ENCODE results near the gene SARM1. TPM values are rescaled to one million over a fixed set of nuclear protein-coding genes. Genes with fewer than 3 reads are reported as not detected.

Gene SARM1
- total RNA-seq, 2 donors from 2014 or later = 6.2 to 7.7 TPM

DNA sequence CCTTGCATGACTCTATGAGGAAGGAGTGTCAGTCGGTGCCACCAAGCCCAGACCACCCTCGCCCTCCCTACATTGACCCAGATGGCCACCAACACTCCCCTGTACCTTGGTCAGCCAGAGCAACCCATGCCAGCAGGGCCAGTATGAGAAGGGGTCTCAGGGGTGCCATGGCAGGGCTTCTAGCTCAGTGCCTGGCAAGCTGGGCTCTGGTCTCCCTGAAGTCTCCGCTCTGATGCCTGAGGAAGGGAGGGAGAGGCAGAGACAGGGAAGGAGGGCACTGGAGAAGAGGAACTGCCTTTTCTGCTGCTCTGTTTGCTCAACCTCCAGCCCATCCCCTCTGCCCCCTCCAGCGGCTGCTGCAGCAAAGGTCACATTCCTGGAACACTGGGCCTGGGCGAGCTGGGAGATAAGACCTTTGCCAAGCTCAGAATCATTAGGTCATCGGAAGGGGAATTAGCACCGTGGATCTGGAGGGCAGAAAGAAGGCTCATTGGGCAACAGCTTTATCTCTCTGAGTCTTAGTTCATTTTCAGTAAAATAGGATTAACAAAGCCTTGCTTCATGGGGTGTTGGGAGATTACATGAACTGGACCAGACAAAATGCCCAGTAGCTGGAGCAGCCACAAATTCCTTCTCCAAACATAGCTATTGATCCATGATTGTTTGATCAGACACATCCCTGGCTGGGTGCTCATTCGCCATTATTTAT is 1.3 kb upstream of the SARM1 start, which contains the start of gene VTN:
VTN (minus strand) TSS at position 273 of the 709 bp plus-strand sequence; CDS start at position 169, 104 bp downstream.
- H3K4me1 ChIP-seq = peaks cover 0 to 37% of the 10 kb centered on the region in 2 donors
- H3K4me3 ChIP-seq = peak within 1 kb of the TSS; percentile 49 to 65
- no peaks in the 10 kb centered on the region for H3K27me3 ChIP-seq
- peak within 1 kb of the TSS; percentile 57 to 69 for H3K27ac ChIP-seq
- peak; percentile 83 for DNase-seq (ENCODE audit: low spot score)
- no peaks in the 10 kb centered on the region for H3K36me3 ChIP-seq
- TF ChIP-seq, protein P1, sequence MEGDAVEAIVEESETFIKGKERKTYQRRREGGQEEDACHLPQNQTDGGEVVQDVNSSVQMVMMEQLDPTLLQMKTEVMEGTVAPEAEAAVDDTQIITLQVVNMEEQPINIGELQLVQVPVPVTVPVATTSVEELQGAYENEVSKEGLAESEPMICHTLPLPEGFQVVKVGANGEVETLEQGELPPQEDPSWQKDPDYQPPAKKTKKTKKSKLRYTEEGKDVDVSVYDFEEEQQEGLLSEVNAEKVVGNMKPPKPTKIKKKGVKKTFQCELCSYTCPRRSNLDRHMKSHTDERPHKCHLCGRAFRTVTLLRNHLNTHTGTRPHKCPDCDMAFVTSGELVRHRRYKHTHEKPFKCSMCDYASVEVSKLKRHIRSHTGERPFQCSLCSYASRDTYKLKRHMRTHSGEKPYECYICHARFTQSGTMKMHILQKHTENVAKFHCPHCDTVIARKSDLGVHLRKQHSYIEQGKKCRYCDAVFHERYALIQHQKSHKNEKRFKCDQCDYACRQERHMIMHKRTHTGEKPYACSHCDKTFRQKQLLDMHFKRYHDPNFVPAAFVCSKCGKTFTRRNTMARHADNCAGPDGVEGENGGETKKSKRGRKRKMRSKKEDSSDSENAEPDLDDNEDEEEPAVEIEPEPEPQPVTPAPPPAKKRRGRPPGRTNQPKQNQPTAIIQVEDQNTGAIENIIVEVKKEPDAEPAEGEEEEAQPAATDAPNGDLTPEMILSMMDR (IDR thresholded peaks at IDR 0.05) = no peak
- H3K9me3 ChIP-seq = no peaks in the 10 kb centered on the region

DNA sequence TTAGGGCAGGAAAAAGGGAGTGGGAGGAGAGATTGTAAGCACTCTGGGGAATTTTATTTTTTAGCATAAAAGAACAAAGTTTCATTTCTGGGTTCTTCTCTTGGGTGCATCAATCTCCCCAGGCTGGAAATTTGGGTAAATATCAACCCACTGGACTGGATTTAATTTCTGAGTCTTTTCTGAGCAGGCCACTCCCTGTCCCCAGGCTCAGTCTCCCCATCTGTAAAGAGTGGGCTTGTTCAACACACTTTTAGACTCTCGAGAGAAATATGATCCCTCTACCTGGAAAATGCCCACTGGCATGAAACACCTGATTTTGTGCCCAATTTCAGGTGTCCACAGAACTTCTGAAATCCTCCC is 770 bp upstream of the SARM1 start:
- Histone ChIP-seq H3K27me3 (no peaks in the 10 kb centered on the region), H3K36me3 (no peaks in the 10 kb centered on the region), H3K27ac (peak overlapping the region; percentile 57 to 69), H3K4me3 (no peak overlapping the region), H3K9me3 (no peaks in the 10 kb centered on the region), H3K4me1 (peaks cover 0 to 37% of the 10 kb centered on the region in 2 donors)
- TF ChIP-seq, protein P1 (IDR thresholded peaks at IDR 0.05) = no peak
- DNase-seq (ENCODE audit: low spot score) = no peak

DNA sequence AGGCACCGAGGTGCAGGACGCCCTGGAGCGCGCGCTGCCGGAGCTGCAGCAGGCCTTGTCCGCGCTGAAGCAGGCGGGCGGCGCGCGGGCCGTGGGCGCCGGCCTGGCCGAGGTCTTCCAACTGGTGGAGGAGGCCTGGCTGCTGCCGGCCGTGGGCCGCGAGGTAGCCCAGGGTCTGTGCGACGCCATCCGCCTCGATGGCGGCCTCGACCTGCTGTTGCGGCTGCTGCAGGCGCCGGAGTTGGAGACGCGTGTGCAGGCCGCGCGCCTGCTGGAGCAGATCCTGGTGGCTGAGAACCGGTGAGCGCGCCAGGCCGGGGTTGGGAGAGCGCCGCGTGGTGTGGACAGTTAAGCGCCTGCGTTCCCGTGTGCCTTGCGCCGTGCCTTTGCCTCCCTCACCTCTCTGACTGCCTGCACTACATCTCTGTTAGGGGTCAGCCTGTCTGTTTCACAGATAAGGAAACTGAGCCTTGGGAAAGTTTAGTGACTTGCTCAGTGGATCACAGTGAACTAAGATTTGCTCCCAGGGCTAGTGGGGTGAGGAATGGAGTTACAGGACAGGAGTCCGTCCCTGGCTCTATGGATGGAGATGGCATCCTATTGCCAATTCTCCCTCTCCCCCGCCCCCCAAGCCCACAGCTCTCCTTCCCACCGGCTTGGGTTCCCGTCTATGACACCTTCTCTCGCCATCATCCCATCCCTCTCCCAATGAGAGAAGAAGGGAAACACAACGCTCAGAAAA is 880 bp downstream of the SARM1 start:
- Histone ChIP-seq H3K4me1 (peaks cover 0 to 37% of the 10 kb centered on the region in 2 donors), H3K9me3 (no peaks in the 10 kb centered on the region), H3K27ac (peak overlapping the region; percentile 57 to 69), H3K27me3 (no peaks in the 10 kb centered on the region), H3K4me3 (peak overlapping the region; percentile 49 to 65), H3K36me3 (no peaks in the 10 kb centered on the region)
- DNase-seq (ENCODE audit: low spot score) = no peak
- TF ChIP-seq, protein P1 (IDR thresholded peaks at IDR 0.05) = no peak

DNA sequence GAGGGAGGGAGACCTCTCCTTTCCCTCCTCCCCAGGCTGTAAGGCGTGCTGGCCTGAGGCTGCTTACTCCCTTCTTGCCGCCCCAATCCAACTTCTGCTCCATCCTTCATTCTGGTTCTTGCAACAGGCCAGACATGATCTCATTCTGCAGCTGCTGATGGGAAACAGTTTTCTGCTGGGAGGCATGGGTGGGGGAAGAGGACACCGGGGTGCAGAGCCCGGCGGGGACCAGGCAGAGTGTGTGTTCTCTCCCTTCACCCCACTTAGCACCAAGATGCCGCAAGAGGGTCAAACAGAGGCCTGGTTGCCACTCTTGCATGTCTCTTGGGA is 1.4 kb downstream of the SARM1 start:
- Histone ChIP-seq H3K27ac (no peak overlapping the region), H3K9me3 (no peaks in the 10 kb centered on the region), H3K4me3 (no peak overlapping the region), H3K4me1 (peaks cover 0 to 37% of the 10 kb centered on the region in 2 donors), H3K27me3 (no peaks in the 10 kb centered on the region), H3K36me3 (no peaks in the 10 kb centered on the region)
- DNase-seq (ENCODE audit: low spot score) = no peak
- TF ChIP-seq, protein P1 (IDR thresholded peaks at IDR 0.05) = no peak

DNA sequence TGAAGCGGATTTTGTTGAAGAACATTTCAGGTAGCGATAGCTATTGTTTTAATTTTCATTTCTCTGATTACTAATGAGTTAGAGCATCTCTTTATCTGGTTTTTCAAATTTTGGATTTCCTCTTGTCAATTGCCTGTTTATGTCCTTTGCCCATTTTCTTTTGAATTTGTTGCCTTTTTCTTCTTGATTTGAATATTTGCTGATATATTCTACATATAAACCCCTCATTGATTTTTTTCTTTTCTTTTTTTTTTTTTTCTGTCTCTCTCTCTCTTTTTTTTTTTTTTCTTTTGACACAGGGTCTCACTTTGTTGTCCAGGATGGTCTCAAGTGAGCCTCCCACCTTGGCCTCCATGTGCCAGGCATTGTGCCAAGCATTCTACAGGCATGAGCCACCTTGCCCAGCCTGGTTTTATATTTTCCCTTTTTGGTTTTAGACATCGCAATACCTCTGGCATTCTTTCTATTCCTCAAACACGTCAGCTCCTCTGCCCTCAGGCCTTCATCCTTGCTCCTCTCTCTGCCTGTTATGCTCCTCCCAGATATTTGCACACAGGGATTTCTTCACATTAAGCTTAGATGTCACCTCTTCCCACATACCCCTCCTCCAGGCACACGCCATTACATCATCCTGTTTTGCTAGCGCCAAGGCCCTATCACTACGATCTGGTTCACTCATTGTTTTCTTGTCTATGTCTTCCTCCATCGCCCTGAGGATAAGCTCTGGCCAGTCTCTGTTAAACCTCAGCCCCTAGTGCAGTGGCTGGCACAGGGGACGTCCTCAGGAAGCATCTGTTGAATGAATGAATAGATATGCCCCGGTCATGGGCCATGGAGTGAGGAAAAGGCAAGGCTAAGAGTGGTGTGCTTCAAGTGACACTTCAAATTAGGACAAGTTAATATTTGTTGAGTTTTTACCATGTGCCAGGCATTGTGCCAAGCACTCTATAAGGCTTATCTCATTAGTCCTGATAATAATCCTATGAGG is 8.6 kb downstream of the SARM1 start:
- Histone ChIP-seq H3K4me3 (no peak overlapping the region), H3K27ac (no peak overlapping the region), H3K9me3 (no peaks in the 10 kb centered on the region), H3K36me3 (no peaks in the 10 kb centered on the region), H3K27me3 (no peaks in the 10 kb centered on the region), H3K4me1 (peaks cover 0 to 14% of the 10 kb centered on the region in 2 donors)
- TF ChIP-seq, protein P1 (IDR thresholded peaks at IDR 0.05) = no peak
- no peak for DNase-seq (ENCODE audit: low spot score)
